Kasumi-1 (cell line): ENCODE results near the gene FAM228A.
A peak's percentile ranks its signal among the peaks of the same experiment; 100 is the strongest.
"Not testable (repeated sequence)": the region's sequence is repeated elsewhere in the genome, so short reads cannot be mapped to it uniquely, and the experiment has no call there.

Source experiments
- DNase-seq, 2 experiments: peaks; one replicate each; lab custom pipeline; 2025; lab: John Stamatoyannopoulos, UW

The FAM228A gene

DNA sequence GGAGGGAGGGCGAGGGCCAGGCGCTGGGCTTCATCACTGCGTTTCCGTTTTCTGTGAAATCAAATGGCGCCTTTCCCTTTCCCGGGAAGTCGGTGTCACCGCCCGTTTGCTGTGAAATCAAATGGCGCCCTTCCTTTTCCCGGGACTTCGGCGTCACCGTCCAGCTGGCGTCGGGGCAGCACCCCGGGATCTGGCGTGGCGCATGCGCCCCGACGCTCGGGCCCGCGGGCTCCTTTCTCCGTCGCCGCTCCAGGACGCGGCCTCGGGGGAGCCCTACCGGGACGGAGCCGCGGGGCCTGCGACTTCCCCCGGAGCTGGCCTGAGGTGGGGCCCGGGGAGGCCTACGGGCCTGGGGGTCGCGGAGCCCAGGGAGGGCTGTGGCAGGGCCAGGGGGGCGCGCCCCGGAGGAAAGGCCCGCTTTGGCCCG is at the start of gene FAM228A:
Gene FAM228A (plus strand): TSS at position 203 of the 427 bp plus-strand sequence. CDS start 428 bp downstream, outside the sequence.
- DNase-seq, result no peak

DNA sequence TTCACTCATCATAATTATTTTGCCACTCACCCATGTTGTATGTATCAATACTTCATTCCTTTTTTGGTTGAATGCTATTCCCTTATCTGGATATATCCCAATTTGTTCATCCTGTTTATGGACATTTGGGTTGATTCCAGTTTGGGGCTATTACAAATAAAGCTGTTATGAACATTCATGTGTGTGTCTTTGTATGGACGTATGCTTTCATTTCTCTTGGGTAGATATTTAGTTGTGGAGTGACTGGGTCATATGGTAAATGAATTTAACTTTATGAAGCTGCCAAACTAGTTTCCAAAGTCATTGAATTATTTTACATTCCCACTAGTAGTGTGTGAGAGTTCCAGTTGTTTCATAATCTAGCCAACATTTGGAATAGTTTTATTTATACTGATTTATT is 48.9 kb upstream of the FAM228A start:
- DNase-seq, result no peak

DNA sequence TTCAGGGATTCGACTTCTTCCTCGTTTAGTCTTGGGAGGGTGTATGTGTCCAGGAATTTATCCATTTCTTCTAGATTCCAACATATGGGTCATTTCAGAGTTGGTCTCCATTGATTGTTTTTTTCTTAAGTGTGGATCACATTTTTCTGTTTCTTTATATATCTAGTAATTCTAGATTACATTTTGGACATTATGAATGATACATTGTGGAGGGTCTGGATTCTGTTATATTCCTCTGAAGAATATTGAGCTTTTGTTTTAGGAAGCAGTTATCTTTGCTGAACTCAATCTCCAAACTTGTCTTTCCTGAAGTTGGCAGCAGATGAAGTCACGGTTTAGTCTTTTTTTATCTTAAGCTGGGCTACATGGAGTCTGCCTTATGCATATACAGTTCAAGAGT is 42.3 kb upstream of the FAM228A start:
- DNase-seq, result no peak

DNA sequence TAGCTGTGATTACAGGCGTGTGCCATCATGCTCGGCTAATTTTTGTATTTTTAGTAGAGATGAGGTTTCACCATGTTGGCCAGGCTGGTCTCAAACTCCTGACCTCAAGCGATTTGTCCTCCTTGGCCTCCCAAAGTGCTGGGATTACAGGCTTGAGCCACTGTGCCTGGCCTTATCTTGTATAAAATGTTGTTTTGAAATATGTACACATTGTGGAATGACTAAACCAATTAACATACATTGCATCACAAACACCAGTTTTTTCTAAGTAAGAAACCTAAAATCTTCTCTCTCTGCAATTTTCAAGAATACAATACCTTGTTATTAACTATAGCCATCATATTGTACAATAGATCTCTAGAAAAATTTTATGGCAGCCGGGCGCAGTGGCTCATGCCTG is 34.5 kb upstream of the FAM228A start:
- DNase-seq, result not testable (repeated sequence)

DNA sequence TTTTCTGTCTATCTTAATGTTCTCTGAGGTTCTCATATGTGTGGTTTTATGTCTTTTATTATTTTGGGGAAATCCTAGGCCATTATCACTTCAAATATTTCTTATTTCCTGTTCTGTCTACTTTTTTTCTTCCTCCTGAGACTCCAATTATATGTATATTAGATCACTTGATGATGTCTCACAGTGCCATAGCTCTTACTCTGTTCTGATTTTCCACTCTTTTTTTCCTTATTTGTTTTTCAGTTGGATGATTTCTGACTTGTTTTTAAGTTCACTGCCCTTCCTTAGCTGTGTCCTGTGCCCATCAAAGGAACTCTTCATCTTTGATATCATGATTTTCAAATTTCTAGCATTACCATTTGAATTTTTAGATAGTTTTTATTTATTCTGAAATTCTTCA is 27.5 kb upstream of the FAM228A start:
- DNase-seq, result no peak

DNA sequence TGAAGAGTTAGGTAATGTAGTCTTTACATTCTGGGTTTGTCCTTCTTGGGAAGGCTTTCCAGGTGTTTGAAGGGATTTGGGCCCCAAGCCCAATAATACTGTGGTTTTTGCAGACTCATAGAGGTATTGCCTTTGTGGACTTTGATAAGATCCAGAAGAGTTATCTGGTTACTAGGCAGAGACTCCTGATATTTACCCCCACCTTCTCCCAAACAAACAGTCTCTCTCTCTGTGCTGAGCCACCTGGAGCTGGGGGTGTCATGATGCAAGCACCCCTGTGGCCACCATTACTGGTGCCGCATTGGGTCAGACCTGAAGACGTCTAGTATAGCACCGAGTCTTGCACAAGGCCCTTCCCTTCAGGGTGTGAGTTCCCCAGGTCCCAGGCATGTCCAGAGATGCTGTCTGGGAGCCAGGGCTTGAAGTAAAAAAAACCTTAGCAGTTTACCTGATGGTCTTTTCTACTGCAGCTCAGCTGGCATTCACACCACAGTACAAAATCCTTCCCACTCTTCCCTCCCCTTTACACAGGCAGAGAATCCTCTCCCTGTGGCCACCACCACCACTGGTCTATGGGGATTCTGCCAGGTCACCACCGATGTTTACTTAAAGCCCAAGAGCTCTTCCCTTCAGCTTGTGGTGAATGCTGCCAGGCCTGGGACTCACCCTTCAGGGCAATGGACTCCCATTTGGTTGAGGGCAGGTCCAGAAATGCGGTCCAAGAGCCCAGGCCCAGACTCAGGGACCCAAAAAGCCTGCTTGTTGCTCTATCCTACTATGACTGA is 22.2 kb upstream of the FAM228A start:
- DNase-seq, result no peak

DNA sequence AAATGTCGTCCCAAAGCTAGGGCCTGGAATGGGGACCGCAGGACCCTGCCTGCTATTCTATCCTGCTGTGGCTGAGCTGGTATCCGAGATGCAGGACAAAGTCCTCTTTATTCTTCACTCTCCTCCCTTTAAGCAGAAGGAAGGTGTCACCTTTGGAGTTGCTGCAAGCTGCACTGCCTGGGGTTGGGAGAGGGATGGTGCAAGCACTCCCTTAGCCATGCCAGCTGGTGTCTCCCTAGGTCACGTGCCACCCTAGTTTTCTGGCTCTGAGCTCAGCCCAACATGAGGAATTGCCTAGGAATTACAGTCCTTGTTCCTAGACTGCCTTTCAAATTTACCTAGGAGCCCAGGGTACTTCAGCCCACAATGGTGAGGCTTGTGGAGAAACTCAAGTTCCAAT is 21.4 kb upstream of the FAM228A start:
- no peak for DNase-seq

DNA sequence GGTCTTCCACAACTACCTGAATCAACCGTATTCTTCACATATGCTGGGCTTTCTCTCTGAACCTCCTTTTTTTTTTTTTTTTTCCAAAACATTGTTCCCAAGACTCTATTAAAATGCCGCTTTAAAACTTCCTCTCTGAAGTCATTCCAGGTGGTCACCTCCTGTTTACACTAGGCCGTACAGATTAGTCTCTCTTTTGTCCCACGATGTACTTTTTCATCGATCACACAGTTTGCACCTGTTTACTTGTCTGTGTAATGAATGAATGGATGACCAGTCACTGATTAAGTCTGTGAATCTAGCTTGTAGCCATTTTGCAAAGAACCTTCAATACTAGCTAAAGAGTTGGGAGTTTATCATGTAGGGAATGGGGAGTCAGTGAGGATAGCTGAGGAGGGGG is 16.7 kb upstream of the FAM228A start:
- DNase-seq, result no peak

DNA sequence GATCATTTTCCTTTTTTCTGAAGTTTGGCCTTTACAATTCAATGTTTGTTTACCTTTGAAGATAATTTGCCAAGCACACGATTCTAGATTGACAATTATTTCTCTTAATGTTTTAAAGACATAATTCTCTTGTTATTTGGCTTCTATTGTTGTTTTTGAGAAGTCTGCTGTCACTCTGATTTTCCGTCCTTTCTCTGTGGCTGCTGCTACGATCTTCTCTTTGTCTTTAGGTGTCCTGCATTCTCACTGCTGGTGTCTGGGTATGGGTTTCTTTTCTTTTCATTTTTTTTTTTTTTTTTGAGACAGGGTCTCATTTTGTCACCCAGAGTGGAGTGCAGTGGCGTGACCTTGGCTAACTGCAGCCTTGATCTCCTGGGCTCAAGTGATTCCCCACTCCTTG is 15.1 kb upstream of the FAM228A start:
- DNase-seq, result no peak

DNA sequence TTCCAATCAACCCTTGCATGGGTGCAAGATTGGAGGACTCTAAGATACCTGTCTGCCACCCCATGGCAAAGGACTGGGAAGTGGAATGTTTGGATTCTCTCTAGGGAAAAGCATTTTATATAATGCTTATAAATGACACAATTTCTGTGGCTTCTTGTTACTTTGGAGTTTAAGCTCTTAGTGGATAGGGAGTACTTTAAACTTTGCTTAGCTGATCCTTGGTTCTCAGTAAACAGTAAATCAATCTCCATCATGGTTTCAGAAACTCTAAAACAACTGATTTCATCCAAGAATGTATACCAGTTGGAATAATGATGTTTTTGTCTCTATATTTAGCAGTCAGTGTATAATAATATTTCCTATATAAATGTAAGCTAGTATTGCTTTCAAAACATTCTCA is 14.1 kb upstream of the FAM228A start:
- DNase-seq, result no peak

DNA sequence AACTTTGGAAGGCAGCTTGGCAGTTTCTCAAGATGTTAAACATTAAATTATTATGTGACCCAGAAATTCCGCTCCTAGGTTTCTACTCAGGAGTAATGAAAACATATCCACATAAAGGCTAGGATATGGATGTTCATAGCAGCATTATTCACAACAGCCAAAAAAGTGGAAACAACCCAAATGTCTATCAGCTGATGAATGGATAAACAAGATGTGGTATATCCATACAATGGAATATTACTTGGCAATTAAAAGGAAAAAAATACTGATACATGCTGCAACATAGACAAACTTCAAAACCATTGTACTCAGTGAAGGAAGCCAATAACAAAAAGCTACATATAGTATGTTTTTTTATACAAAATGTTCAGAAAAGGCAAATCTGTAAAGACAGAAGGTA is 12.4 kb upstream of the FAM228A start:
- no peak for DNase-seq

DNA sequence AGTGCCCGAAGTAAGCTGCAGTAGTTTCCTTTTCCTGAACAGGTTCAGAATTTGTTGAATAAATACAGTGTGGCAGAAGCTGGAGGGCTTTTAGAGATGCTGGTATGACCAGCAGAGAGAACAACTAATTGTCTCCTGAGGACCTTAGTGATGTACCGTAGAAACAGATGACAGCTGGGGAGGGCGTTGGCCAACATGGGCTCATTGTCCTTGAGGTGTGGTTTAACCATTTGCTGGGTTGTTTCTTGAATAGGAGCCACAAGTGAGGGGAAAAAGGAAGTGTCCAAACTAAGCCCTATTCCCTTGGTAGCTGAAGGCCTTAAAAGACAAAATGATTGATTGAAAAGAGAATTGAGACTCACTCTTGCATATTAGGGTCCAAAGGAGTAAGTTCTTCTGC is 11.7 kb upstream of the FAM228A start:
- DNase-seq, result no peak

DNA sequence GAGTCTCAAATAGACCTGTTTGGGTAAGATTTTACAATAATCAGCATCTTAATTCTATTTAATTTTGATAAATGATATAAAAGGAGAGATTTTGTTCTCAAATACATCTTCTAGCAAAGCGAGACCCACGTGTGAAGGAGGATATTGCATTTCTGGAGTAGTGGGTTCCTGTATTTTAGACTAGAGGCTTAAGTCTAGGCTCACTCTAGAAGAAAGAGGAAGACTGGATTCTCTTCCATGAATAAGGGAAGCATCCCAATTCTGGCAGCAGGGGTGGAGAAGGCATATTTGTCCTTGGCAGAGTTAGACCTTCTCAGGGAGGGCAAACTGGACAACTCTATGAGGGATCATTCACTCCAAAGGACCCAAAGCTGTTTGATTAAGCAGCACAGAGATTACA is 11.3 kb upstream of the FAM228A start:
- DNase-seq, result no peak

DNA sequence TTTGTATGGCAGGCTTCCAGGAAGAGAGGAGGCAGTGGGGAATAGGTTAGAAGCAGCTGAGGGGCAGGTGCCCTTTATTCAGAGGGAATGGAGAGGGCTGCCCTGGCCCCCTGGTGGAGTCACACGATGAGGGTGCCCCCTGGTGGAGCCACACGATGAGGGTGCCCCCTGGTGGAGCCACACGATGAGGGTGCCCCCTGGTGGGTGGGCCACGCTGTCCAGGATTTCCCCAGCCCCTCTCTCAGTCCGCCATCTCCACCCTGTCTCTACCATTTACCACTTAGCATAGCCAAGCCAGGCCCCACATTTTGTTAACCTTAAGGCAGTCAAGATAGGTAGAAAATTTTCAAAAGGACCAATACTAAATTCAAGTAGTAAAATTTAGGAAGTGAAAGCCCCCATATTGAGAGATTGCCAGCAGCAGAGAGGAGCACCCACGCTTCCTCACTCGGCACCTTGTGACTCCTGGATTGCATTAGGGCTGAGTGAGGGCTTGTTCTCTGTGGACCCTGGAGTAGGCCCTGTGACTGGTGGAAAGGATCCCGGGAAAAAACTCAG is 10.4 kb upstream of the FAM228A start:
- peak; percentile 18 to 41 for DNase-seq

DNA sequence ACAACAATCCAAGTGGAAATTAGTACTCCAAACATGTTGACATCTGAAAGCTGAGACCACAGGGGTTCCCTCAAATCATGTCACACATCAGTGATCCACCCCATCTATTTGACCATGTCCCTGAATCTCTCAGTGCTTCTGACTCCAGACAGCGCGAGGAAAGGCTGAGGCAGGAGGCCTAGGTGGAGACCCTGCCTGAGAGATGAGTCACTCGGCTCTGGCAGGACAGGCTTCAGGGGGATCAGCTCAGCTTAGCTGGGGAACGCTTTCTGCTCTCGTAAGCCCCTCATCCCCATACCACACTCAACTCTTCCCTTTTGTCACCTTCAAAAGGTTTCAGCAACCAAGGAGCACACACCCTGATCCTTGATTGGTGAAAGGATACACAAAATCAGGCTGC is 5.8 kb upstream of the FAM228A start:
- DNase-seq, result no peak

DNA sequence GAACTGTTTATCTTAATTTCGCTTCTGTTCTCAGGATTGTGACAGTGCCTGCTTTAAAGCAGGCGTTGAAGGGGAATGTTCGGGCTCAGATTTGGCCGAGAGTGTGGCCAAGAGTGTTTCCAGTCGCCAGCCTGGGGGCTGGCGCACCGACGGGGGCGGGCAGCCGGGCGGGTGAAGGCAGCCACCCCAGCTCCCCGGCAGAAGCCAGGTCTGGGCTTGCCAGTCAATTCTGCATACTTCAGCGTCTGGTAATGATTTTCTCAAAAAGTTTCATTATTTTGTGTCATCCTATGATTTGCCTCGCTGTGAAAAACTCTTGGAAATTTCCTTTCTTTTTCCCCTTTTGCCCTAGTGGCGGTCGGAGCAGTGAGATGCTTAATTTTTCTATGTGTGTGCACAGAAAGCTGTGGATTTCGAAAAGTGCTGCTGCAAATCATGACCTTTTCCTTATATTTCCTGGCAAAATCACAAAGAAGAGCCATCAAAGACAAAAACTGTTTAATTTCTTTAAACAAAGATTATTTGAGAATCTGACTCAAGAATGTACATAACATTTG is 856 bp downstream of the FAM228A start:
- DNase-seq, result no peak

DNA sequence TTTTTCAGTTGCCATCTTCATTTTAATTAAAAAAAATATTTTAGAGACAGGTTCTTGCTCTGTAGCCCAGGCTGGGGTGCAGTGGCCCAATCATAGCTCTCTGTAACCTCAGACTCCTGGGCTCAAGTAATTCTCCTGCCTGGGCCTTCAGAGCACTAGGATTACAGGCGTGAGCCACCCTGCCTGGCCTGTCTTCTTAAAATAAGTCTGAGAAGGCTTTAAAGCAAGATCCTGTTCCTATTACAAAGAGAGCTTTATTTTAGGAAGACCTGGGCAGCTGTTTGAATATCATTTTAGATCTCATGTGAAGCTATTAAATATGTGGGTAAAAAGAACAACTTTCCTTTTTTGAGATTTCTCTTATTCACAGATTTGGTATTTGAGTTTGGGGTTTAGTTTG is 1.5 kb downstream of the FAM228A start:
- DNase-seq, result no peak

DNA sequence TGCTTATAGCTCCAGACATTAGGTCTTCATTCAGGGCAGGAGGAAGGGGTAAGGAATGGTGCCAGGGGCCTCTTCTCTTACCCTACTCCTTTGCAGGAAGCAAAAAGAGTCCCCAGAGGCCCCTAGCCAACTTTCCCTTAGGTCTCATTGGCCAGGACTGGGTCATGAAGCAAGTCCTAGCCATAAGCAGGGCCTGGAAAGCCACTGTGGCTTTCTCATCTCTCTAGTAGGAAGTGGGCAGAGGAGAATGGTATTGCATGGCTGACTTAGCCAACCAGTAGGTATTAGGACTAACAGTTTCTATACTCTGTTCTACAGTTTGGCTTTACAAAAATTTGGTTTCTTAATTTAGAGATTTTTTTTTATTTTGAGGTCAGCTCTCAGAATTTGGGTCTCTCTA is 4.8 kb downstream of the FAM228A start:
- DNase-seq, result peak; percentile 40 to 56

DNA sequence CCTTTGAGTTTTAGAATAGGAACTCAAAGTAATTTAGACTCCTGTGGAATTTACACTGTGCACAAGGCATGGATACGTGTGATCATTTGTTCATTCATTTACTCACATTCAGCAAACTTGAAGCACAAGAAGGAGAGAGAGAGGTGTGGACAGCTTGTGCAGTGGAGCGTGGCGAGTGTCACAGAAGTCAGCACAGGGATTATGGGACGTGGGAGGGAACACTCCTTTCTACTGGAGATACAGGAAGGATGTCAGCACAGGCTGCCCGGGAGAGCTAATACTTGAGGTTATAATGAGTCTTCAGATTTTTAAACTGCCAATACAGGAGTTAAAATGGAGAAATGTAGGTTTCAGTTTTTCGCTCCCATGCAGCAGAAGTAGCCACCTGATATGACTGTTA is 7.0 kb downstream of the FAM228A start:
- peak; percentile 9 to 29 for DNase-seq

DNA sequence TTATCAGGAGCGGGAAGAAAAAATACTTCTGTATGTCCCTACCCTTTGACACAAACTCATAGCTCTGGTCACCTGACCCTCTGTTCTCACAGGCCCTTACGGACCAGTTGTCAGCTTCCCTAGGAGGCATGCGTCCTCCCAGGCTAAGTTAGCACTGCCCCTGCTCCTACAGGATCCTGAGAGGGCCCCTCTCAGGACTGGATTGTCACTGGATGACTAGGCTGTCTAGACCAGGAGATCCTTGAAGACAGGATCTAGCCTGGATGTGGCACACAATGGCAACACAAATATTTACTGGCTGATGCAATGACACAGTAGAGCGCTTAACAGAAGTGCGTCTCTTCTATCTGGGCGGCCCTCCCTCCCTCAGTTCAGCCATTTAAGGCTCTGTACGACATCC is 7.7 kb downstream of the FAM228A start:
- no peak for DNase-seq

DNA sequence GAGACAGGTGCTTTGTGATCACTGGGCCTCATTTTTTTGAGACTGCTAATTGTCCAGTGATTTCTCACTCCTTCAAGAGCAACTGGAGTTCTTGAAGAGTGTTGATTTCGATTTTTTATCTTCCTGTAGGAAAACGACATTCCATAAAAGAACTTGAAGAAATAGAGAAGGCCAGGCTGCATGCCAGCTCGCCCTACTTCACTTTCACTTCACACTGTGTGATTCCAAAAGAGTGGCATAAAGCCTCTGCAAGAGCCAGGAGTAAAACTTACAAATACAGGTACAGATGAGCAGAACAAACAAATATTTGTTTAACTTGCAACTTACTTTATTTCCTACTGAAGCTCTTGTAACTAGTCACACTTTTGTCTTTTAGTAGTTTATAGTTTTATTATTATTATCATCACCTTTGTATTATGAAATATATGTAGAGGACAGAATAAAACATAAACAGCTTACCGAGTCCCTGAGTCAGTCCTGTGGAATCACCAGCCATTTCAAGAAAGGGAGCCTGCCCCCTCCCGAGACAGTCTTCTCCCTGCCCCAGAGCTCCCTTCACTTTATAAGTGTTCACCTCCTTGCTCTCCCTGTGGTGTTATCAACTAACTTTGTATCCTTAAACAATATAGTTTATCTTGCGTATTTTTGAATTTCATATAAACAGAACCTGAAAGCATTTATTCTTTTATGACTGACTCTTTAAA is 8.7 kb downstream of the FAM228A start:
- DNase-seq, result no peak

DNA sequence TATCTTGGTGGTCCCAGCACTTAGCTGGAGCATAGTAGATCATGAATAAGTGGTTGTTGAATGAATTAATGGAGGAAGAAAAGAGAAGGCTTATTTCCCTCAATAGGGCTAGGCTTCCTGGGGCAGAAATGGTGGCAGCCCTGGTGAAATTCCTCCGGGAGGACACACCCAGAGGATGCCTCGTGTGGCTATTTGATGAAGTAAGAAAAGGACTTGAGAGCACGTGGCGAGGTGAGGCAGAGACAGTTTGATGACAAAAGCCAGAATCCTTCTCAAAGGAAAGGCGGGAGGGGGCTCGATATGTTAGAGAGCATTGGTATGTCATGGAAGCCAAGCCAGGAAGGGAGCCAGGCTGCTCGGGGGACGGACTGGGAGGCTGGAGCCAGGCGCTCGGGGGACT is 14.7 kb downstream of the FAM228A start:
- no peak for DNase-seq

DNA sequence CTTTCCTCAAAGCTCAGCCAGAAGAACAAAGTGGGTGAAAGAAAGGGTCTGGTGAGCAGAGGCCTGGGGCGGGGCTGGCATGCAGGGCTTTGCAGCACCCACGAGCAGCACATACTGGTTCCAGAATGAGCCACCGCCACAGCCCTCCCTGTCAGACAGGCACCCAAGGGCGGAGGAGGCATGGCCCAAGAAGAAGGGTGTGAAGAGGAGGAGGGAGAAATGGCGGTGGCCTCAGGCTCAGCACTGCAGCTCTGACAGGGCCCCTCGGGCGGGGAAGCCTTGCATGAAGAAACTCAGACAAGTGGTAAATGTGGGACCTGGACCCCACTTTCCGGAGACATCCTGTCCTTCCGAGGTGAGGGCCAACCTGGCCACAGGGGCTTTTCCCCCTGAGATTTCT is 15.7 kb downstream of the FAM228A start:
- no peak for DNase-seq
